C4-2B (cell line): ENCODE measurements around the gene PFKFB3.

Experiments used
- ZFX ChIP-seq: fragments of 450-650 bp; IDR thresholded peaks from 2 replicates; pipeline ENCODE4 v1.6.1; 2017
- TF ChIP-seq, protein P1 (sequence below): fragments of 450-650 bp; conservative IDR thresholded peaks from 2 replicates; pipeline ENCODE4 v1.5.1; 2017; ENCODE audit warnings: mild to moderate bottlenecking

DNA sequence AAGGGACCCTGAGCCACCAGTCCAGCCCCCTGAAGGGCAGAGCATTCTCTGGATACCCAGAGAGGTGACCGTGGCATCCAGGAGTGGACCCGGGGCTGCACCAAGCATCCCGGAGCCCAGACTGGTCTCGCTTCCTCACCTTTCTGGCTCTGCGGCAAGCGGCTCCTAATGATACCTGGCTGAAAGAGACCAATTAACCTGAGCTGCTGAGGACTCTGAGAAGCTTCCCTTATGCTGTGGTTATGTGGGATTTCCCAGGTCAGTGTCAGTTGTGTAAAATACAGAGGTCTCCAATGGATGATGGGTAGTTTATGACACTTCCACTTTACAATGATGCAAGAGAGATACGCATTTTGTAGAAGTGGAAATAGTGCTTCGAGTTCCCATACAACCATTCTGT is 51.5 kb downstream of the PFKFB3 start:
- TF ChIP-seq ZFX = no peak
- TF ChIP-seq, protein P1, sequence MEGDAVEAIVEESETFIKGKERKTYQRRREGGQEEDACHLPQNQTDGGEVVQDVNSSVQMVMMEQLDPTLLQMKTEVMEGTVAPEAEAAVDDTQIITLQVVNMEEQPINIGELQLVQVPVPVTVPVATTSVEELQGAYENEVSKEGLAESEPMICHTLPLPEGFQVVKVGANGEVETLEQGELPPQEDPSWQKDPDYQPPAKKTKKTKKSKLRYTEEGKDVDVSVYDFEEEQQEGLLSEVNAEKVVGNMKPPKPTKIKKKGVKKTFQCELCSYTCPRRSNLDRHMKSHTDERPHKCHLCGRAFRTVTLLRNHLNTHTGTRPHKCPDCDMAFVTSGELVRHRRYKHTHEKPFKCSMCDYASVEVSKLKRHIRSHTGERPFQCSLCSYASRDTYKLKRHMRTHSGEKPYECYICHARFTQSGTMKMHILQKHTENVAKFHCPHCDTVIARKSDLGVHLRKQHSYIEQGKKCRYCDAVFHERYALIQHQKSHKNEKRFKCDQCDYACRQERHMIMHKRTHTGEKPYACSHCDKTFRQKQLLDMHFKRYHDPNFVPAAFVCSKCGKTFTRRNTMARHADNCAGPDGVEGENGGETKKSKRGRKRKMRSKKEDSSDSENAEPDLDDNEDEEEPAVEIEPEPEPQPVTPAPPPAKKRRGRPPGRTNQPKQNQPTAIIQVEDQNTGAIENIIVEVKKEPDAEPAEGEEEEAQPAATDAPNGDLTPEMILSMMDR = no peak
